Measurements from ENCODE around the gene DCAF8. TPM values are rescaled to one million over a fixed set of nuclear protein-coding genes. Genes with fewer than 3 reads are reported as not detected.

Gene DCAF8
- total RNA-seq, result 100 to 1,000 TPM; 121 to 359 (median 202) TPM

GRCh38 chr1:160261893-160262794, at the start of gene DCAF8:
Gene DCAF8 (minus strand): TSS chr1:160262549. CDS start chr1:160244008, 18,541 bp downstream.
- Histone ChIP-seq H3K36me3 (no peaks in the 10 kb centered on the region), H3K4me3 (peak within 1 kb of the TSS; percentile 78 to 99 (median 93)), H3K27me3 (no peaks in the 10 kb centered on the region), H3K4me1 (peaks cover 0 to 22% (median 9%) of the 10 kb centered on the region in 4 donors), H3K9me3 (no peaks in the 10 kb centered on the region), H3K27ac (peak within 1 kb of the TSS; percentile 89 to 97 (median 96))
- peak; percentile 98 to 99 (median 99) for DNase-seq
- TF ChIP-seq, protein P1, sequence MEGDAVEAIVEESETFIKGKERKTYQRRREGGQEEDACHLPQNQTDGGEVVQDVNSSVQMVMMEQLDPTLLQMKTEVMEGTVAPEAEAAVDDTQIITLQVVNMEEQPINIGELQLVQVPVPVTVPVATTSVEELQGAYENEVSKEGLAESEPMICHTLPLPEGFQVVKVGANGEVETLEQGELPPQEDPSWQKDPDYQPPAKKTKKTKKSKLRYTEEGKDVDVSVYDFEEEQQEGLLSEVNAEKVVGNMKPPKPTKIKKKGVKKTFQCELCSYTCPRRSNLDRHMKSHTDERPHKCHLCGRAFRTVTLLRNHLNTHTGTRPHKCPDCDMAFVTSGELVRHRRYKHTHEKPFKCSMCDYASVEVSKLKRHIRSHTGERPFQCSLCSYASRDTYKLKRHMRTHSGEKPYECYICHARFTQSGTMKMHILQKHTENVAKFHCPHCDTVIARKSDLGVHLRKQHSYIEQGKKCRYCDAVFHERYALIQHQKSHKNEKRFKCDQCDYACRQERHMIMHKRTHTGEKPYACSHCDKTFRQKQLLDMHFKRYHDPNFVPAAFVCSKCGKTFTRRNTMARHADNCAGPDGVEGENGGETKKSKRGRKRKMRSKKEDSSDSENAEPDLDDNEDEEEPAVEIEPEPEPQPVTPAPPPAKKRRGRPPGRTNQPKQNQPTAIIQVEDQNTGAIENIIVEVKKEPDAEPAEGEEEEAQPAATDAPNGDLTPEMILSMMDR (IDR thresholded peaks at IDR 0.05), result peak in 1 of 6 experiments; percentile 10
- TF ChIP-seq POLR2A (IDR thresholded peaks at IDR 0.05), result peak; percentile 78 to 90

DNA sequence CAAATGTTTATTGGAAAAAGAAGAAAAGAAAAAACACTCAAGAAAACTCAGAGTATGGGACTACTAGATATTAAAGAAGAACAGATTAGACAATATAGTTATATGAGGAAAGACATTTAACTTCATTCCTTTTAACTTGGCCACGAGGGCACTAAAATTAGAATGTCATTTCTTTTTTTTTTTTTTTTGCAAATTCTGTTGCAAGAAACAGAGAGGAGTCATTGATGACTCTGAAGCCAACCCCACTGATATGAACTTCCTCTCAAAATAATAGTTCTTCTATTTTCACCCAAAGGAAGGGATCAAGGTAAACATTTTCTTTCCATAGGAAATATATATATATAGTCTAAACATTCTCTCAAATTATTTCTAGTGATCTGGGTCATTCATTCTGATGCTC, 47.2 kb upstream of the DCAF8 start:
- Histone ChIP-seq H3K4me1 (no peaks in the 10 kb centered on the region), H3K27ac (no peak overlapping the region), H3K4me3 (no peak overlapping the region), H3K27me3 (no peaks in the 10 kb centered on the region), H3K9me3 (no peaks in the 10 kb centered on the region), H3K36me3 (peaks cover 0 to 100% (median 12%) of the 10 kb centered on the region in 3 donors)
- TF ChIP-seq, protein P1 (IDR thresholded peaks at IDR 0.05), result no peak
- TF ChIP-seq POLR2A (IDR thresholded peaks at IDR 0.05), result no peak
- DNase-seq, result no peak

GRCh38 chr1:160309185-160309557, 46.8 kb upstream of the DCAF8 start:
- Histone ChIP-seq H3K4me3 (no peak overlapping the region), H3K27ac (no peak overlapping the region), H3K4me1 (no peaks in the 10 kb centered on the region), H3K36me3 (peaks cover 0 to 100% (median 12%) of the 10 kb centered on the region in 3 donors), H3K9me3 (no peaks in the 10 kb centered on the region), H3K27me3 (no peaks in the 10 kb centered on the region)
- no peak for DNase-seq
- no peak for TF ChIP-seq POLR2A (IDR thresholded peaks at IDR 0.05)
- TF ChIP-seq, protein P1 (IDR thresholded peaks at IDR 0.05), result no peak

GRCh38 chr1:160308451-160309184, 46.3 kb upstream of the DCAF8 start:
- H3K4me1 ChIP-seq, result no peaks in the 10 kb centered on the region
- TF ChIP-seq, protein P1 (IDR thresholded peaks at IDR 0.05), result no peak
- no peak for TF ChIP-seq POLR2A (IDR thresholded peaks at IDR 0.05)
- no peak overlapping the region for H3K27ac ChIP-seq
- DNase-seq, result no peak
- no peaks in the 10 kb centered on the region for H3K9me3 ChIP-seq
- peaks cover 0 to 100% (median 12%) of the 10 kb centered on the region in 3 donors for H3K36me3 ChIP-seq
- no peaks in the 10 kb centered on the region for H3K27me3 ChIP-seq
- no peak overlapping the region for H3K4me3 ChIP-seq

- no peaks in the 10 kb centered on the region for H3K27me3 ChIP-seq
- H3K4me3 ChIP-seq, result no peak overlapping the region
- peak overlapping the region in 2 of 4 donors; percentile 26 to 37 for H3K27ac ChIP-seq
- TF ChIP-seq POLR2A (IDR thresholded peaks at IDR 0.05), result no peak
- TF ChIP-seq, protein P1 (IDR thresholded peaks at IDR 0.05), result no peak
- H3K9me3 ChIP-seq, result no peaks in the 10 kb centered on the region
- H3K36me3 ChIP-seq, result peaks cover 0 to 100% (median 8%) of the 10 kb centered on the region in 3 donors
- H3K4me1 ChIP-seq, result no peaks in the 10 kb centered on the region
- peak in 2 of 3 donors; percentile 64 to 74 for DNase-seq
Measured at GRCh38 chr1:160307118-160307791, 44.9 kb upstream of the DCAF8 start.
